Measurements from ENCODE around the gene MAML3.

DNA sequence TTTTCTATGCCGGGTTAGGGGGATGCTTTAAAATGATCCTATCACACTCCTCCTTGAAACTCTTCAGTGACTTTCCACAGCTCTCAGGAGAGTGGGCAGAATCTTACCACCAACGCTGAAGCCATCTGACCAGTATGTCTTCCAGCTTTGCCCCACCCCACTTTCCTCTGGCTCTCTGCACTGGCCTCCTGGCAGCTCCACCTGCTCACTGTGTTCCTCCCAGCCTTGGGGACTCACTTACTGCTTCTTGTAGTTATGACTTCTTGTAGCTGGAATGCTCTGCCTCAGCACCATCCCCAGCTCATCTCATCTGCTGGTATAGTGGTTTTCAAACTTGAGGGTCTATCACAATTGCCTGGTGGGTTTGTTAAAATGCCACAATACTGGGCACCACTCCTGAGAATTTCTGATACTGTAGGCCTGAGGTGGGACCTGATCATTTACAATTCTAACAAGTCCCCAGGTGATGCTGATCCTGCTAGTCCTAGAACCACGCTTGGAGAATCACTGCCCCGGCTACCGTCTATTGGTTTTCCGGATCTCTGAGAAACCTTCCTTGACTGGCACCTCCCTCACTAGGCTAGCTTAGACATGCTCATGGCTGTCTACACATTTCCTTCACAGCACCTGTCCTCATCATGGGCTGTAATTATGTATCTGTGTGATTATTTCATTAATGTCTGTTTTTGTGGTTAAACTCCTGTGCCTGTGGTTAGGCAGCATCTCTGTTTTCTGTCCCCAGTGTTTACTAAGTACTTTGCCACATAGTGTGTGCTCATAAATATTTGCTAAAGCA lies 336.1 kb downstream of the MAML3 start:
- TF ChIP-seq, protein P1, sequence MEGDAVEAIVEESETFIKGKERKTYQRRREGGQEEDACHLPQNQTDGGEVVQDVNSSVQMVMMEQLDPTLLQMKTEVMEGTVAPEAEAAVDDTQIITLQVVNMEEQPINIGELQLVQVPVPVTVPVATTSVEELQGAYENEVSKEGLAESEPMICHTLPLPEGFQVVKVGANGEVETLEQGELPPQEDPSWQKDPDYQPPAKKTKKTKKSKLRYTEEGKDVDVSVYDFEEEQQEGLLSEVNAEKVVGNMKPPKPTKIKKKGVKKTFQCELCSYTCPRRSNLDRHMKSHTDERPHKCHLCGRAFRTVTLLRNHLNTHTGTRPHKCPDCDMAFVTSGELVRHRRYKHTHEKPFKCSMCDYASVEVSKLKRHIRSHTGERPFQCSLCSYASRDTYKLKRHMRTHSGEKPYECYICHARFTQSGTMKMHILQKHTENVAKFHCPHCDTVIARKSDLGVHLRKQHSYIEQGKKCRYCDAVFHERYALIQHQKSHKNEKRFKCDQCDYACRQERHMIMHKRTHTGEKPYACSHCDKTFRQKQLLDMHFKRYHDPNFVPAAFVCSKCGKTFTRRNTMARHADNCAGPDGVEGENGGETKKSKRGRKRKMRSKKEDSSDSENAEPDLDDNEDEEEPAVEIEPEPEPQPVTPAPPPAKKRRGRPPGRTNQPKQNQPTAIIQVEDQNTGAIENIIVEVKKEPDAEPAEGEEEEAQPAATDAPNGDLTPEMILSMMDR (IDR thresholded peaks at IDR 0.05; ENCODE audit: poor library complexity): no peak
- TF ChIP-seq EZH2 (IDR thresholded peaks at IDR 0.05; ENCODE audit: borderline replicate concordance): no peak

Data from hepatocyte (in vitro differentiated cells).